Mucosa of descending colon (tissue), 3 donors: ENCODE results near the gene RSPH6A. TPM values are rescaled to one million over a fixed set of nuclear protein-coding genes. Genes with fewer than 3 reads are reported as not detected.
A peak's percentile ranks its signal among the peaks of the same experiment; 100 is the strongest.

Experiments used
- ATAC-seq: fragments of 200-7000 bp; cut with Tn5 transposase; one replicate; pipeline ENCODE4 v1.9.1; 2020; ENCODE audit warnings: mild to moderate bottlenecking, moderate library complexity
- DNase-seq, 3 donors: peaks; one replicate each; pipeline ENCODE4 v3.0.0-alpha.2; 2020
- H3K36me3 ChIP-seq: fragments of 200-600 bp; one replicate; pipeline ENCODE4 v1.8.0; 2021; ENCODE audit warnings: low read depth, mild to moderate bottlenecking
- H3K4me1 ChIP-seq: fragments of 200-600 bp; one replicate; pipeline ENCODE4 v1.8.0; 2021; ENCODE audit warnings: low read depth, mild to moderate bottlenecking
- H3K4me3 ChIP-seq: fragments of 200-600 bp; one replicate; pipeline ENCODE4 v1.8.0; 2021; ENCODE audit warnings: mild to moderate bottlenecking
- H3K9me3 ChIP-seq: fragments of 200-600 bp; one replicate; pipeline ENCODE4 v1.8.0; 2021; ENCODE audit warnings: mild to moderate bottlenecking
- intact Hi-C, 2 donors: fragments of 100-400 bp; cut with DNase I in 1 of 2; cut with micrococcal nuclease in 1 of 2; formaldehyde crosslinking; loops; one replicate each; pipeline versions ENCODE4 v1.11.0 to v1.11.1; 2022; cut with DNase I, micrococcal nuclease
- total RNA-seq, 3 donors: library from RNA; stranded (reverse); fragmentation: NEBNext Ultra II Directional in 2 of 3; extraction: Animal tissue kit (Norgen Biotek cat#: 25700) in 2 of 3; gene quantifications; one replicate each; pipeline versions ENCODE4 v1.2.1 to v1.2.4, GENCODE V29; 2021 to 2023
- TF ChIP-seq, protein P1 (sequence below): fragments of 200-600 bp; IDR thresholded peaks from one replicate; pipeline ENCODE4 v1.8.0; 2022; ENCODE audit warnings: antibody characterized with exemption, mild to moderate bottlenecking
- donor health status: DM: no; HTN: no; CAD: no; lungs with moderate emphysema.
- donor health status: DM: no; HTN: no; CAD: no.
- donor health status: DM: no; HTN: yes; CAD: no.

RSPH6A gene
- total RNA-seq, 3 donors from 2014 or later = 0.16 to 0.24 (median 0.20) TPM

DNA sequence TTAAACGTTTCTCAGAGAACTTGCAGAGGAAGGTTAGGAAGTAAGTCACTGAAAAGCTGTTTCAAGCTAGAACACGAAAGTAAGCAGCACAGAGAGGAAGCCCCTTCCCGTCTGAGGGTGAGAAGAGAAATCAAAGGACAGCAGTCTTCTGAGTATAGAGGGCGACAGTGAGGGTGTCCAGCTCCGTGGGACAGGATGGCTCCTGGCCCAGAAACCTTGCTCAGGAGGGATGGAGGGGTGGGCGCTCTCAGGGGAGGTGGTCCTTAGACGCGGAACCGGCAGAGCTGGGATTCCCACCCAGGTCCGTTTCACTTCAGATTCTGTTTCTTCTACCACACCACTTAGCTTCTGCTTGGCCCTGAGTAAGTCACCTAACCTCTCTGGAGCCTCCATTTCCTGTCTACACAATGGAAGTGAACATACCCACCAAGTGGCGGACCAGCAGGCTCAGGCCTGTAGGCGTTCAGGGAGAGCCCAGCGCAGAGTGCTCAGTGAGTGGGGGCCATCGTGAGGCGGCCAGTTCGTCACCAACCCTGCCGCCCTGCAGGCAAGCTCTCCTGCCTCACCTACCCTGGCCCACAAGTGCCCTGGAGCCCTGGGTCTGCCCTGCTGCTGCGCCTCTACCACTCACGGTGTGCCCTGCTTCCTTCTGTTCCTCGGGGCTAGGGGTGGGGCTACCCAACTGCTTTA lies 5.5 kb upstream of the RSPH6A start:
- TF ChIP-seq, protein P1, sequence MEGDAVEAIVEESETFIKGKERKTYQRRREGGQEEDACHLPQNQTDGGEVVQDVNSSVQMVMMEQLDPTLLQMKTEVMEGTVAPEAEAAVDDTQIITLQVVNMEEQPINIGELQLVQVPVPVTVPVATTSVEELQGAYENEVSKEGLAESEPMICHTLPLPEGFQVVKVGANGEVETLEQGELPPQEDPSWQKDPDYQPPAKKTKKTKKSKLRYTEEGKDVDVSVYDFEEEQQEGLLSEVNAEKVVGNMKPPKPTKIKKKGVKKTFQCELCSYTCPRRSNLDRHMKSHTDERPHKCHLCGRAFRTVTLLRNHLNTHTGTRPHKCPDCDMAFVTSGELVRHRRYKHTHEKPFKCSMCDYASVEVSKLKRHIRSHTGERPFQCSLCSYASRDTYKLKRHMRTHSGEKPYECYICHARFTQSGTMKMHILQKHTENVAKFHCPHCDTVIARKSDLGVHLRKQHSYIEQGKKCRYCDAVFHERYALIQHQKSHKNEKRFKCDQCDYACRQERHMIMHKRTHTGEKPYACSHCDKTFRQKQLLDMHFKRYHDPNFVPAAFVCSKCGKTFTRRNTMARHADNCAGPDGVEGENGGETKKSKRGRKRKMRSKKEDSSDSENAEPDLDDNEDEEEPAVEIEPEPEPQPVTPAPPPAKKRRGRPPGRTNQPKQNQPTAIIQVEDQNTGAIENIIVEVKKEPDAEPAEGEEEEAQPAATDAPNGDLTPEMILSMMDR = no peak
- no peaks in the 10 kb centered on the region for H3K9me3 ChIP-seq
- ATAC-seq (no peak), DNase-seq (no peak)
- peaks cover 3% of the 10 kb centered on the region for H3K4me1 ChIP-seq
- H3K4me3 ChIP-seq = no peak overlapping the region
- H3K36me3 ChIP-seq = no peaks in the 10 kb centered on the region
- intact Hi-C loops = no loop called here

GRCh38 chr19:45819769-45820168 lies 4.7 kb upstream of the RSPH6A start:
- intact Hi-C loops = no loop called here
- H3K4me1 ChIP-seq = peaks cover 3% of the 10 kb centered on the region
- TF ChIP-seq, protein P1 = no peak
- ATAC-seq (no peak), DNase-seq (no peak)
- no peak overlapping the region for H3K4me3 ChIP-seq
- H3K36me3 ChIP-seq = no peaks in the 10 kb centered on the region
- H3K9me3 ChIP-seq = no peaks in the 10 kb centered on the region

DNA sequence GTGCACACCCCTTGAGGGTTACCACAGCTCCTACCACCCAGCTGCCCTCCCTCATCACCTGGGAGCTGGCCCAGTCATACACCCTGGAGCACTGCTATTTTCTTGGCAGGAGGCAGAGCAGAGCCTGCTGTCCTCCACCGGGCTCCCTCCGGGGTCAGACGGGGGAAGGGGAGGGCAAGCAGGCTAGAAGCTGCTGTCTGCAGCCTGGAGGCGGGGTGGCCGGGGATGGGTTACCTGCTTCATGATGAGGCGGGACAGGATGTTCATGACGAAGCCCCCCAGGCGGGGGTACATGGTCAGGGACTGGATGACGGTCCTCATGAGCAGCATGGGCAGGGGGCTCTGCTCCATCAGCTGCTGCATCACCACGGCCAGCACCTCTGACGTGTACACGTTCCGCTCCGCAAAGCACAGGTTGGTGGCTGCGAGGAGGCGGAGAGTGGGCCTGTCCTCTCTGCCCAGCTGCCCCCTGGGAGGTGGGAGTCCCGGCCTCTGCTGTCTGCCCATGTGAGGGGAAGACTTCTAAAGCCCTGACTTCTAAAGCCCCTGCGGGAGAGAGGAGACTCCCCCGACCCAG lies 2.7 kb upstream of the RSPH6A start:
- intact Hi-C loops = no loop called here
- Histone ChIP-seq H3K4me3 (no peak overlapping the region), H3K36me3 (no peaks in the 10 kb centered on the region), H3K9me3 (no peaks in the 10 kb centered on the region), H3K4me1 (peaks cover 3% of the 10 kb centered on the region)
- DNase-seq (peak in 1 of 3 donors; percentile 46), ATAC-seq (peak; percentile 9)
- TF ChIP-seq, protein P1 = no peak

DNA sequence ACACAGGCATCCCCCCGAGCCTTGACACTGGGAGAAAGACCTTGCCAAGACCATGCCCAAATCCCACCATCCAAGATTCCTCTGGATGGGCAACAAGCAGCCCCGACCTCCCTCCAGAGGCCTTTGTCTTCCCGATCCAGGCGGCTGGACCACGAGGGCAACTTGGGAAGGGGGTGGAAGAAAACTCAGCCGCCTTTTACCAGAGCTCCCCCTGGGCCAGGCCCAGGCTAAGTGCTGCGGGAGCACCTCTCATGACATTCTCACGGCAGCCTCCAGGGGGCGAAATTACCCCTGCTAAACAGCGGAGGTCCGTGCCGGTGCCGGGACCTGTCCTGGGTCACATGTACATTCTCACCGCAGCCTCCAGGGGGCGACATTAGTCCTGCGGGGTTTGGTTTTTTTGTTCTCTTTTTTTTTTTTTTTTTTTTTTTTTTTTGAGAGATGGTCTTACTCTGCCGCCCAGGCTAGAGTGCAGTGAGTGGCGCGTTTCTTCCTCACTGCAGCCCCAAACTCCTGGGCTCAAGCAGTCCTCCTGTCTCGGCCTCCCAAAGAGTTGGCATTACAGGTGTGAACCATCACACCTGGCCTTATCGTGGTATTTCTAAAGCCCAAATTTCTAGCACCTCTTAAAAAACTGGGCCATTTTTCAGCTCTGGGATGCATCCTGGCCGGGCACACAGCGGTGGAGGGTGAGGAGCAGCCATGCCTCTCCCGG lies 2.1 kb upstream of the RSPH6A start:
- H3K9me3 ChIP-seq = no peaks in the 10 kb centered on the region
- TF ChIP-seq, protein P1 = peak; percentile 99
- H3K36me3 ChIP-seq = no peaks in the 10 kb centered on the region
- H3K4me3 ChIP-seq = no peak overlapping the region
- peaks cover 3% of the 10 kb centered on the region for H3K4me1 ChIP-seq
- intact Hi-C loops = no loop called here
- DNase-seq (peak; percentile 94 to 96 (median 96)), ATAC-seq (peak; percentile 97)

DNA sequence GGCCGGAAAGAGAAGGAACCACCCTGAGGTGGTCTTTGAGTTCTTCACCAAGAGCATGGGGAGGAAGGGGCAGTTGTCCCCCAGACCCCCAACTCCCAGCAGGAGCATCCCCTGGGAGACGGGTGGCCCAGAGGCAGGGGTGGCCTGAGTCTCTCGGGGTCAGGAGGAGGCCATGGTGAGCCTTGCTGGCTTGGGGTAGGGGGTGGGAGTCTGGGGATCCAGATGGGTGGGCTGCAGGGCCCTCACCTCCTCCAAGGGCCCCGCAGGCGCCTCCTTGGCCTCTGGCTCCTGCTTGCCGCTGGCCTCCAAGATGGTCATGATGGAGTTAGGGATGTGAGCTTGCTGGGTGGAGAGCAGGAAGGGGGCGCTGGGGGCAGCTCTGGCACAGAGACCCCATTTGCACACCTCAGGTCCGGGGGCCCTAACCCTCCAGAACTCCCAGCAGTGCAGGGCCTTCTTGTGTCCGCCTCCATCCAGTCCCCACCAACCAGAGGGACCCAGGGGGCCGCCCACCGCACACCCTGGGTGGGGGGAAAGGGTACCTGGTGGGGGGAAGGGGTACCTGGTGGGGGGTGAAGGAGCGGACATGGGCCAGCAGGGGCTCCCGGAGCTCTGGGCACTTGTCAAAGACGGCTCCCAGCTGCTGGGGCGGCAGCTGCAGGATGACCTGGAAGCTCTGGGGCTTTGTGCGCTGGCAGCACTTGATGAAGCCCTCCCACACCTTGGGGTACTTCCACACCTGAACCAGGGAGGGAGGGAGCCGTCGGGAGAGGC lies 1.3 kb upstream of the RSPH6A start:
- TF ChIP-seq, protein P1 = no peak
- ATAC-seq = no peak
- intact Hi-C loops = no loop called here

More for the DNA sequence above, 1.3 kb upstream of the RSPH6A start:
- Histone ChIP-seq H3K36me3 (no peaks in the 10 kb centered on the region), H3K4me3 (no peak overlapping the region), H3K9me3 (no peaks in the 10 kb centered on the region), H3K4me1 (peaks cover 3% of the 10 kb centered on the region)
- peak in 1 of 3 donors; percentile 38 for DNase-seq
